Measurements from ENCODE around the gene TMEM185B. TPM values are rescaled to one million over a fixed set of nuclear protein-coding genes. Genes with fewer than 3 reads are reported as not detected.

The TMEM185B gene
- total RNA-seq, 4 donors from 2014 or later, result 11.6 to 33.3 (median 20.1) TPM

DNA sequence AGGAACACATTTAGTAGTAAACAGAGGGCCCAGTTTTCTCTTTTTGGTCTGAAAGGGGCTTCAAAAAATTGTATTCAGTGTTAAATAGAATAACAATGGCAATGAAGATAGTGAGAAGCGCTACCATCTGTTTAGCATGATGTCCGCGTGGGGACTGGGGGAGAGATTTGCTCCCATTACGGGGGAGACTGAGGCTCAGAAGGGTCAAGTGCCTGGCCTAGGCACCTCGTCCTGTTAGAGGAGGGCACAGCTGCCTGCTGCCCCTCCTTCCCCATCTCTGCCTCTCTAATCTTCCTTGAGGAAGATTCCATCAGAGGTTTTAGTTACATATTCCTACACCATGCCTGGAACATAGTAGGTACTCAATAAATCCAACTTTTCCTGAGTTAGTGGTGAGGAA is 10.1 kb upstream of the TMEM185B start:
- Histone ChIP-seq H3K36me3 (no peaks in the 10 kb centered on the region), H3K27ac (peak overlapping the region; percentile 17 to 83 (median 80)), H3K4me3 (no peak overlapping the region), H3K9me3 (no peaks in the 10 kb centered on the region), H3K4me1 (peaks cover 6 to 34% (median 7%) of the 10 kb centered on the region in 4 donors), H3K27me3 (no peaks in the 10 kb centered on the region)
- peak in 1 of 3 donors; percentile 37 for DNase-seq
- TF ChIP-seq POLR2A (IDR thresholded peaks at IDR 0.05), result no peak
- TF ChIP-seq, protein P1, sequence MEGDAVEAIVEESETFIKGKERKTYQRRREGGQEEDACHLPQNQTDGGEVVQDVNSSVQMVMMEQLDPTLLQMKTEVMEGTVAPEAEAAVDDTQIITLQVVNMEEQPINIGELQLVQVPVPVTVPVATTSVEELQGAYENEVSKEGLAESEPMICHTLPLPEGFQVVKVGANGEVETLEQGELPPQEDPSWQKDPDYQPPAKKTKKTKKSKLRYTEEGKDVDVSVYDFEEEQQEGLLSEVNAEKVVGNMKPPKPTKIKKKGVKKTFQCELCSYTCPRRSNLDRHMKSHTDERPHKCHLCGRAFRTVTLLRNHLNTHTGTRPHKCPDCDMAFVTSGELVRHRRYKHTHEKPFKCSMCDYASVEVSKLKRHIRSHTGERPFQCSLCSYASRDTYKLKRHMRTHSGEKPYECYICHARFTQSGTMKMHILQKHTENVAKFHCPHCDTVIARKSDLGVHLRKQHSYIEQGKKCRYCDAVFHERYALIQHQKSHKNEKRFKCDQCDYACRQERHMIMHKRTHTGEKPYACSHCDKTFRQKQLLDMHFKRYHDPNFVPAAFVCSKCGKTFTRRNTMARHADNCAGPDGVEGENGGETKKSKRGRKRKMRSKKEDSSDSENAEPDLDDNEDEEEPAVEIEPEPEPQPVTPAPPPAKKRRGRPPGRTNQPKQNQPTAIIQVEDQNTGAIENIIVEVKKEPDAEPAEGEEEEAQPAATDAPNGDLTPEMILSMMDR (IDR thresholded peaks at IDR 0.05), result no peak

DNA sequence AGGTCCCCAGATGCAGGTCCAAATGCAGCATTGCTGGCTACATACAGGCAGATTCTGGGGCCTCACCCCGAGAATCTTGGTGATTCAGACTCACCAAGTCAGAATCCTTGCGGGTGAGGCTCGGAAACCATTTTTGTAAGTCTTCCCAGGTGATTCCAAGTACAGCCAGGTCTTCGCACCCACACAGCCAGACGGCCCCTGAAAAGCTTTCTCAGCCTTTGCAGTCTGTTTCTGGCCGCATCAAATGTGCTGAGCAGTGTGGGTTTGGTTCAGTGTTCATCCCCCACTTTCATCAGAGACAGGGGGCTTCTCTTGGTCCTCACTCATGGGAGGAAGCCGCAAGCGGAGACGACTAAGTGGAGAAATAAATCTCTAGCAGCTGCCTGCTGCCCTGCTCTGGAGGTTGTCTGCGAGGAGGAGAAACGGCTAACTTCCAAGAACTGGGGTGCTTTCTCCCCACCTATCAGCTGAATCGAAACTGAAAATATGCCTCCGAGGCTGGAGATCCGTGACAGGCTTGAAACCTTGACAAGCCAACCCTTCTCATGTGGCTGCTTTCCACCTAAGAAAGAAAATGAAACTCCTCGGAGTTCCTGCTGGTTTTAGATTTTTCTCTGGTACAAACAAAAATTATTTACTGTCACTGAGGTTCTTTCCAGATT is 8.9 kb upstream of the TMEM185B start:
- Histone ChIP-seq H3K27me3 (no peaks in the 10 kb centered on the region), H3K4me3 (peak overlapping the region; percentile 42 to 61 (median 49)), H3K9me3 (no peaks in the 10 kb centered on the region), H3K27ac (peak overlapping the region; percentile 79 to 87 (median 82)), H3K4me1 (peaks cover 6 to 30% (median 6%) of the 10 kb centered on the region in 4 donors), H3K36me3 (no peaks in the 10 kb centered on the region)
- DNase-seq, result peak; percentile 62 to 82 (median 69)
- TF ChIP-seq POLR2A (IDR thresholded peaks at IDR 0.05), result peak; percentile 14 to 19
- TF ChIP-seq, protein P1 (IDR thresholded peaks at IDR 0.05), result no peak

DNA sequence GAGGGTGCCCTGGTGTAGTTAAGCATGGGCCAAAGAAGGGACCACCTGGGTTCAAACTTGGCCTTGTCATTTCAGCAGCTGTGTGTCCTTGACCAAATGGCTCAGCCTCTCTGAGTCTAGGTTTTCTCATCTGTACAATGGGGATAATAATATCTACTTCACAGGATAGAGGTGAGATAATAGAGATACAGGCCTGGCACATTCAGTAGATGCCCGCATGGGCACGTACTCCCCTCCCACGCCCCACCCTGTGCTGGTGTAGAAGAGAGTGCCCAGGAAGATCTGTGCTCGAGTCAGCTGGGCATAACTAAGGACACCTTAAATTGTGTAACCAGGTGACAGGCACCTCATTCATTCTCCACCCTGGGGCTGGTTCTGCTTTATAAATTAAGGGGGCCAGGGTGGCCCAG is 8.4 kb upstream of the TMEM185B start:
- Histone ChIP-seq H3K4me1 (peaks cover 6 to 30% (median 6%) of the 10 kb centered on the region in 4 donors), H3K27me3 (no peaks in the 10 kb centered on the region), H3K36me3 (no peaks in the 10 kb centered on the region), H3K9me3 (no peaks in the 10 kb centered on the region), H3K4me3 (peak overlapping the region; percentile 42 to 61 (median 49)), H3K27ac (peak overlapping the region; percentile 79 to 87 (median 82))
- DNase-seq, result peak in 1 of 3 donors; percentile 27
- TF ChIP-seq, protein P1 (IDR thresholded peaks at IDR 0.05), result no peak
- no peak for TF ChIP-seq POLR2A (IDR thresholded peaks at IDR 0.05)

DNA sequence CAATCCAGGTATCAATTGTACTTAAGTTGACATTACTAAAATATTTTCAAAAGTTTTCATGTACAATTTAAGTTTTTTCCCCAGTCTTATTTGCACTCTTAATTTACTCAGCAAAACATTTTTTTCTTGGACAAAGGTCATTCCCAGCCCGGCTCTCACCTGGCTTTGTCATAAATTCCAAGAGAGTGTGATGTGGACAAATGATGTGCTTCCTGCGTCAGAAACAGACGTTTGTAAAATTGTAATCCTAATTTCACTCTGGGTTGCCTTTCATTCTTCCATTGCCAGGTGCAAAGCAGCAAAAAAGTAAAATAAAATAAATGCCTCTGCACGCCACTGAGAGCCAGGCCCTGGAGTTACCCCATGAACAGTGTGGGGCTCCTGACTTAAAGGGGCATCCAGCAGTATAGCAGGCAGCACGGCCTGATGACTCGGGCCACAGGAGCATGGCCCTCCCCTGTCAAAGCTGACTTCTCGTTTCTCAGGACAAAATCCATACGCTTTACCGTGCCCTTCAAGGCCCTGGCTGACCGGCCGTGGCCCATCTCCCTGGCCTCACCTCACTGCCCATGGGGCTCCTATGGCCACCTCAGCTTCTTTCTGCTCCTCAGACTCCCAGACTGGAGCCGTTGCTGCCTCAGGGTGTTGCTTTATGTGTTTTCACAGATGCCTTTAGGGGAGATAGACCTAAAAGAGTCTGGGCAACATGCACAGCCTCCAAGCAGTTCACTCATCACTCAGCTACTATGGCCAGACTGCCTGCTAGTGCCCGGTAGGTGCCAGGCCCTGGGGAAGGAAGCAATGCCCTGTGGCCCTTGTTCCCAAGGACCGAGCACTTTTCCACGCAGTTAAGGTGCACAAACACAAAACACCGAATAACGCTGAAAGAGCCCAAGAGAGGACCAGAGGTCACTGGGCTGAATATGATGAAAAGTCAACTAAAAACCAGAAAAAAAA is 7.6 kb upstream of the TMEM185B start:
- no peaks in the 10 kb centered on the region for H3K36me3 ChIP-seq
- H3K4me1 ChIP-seq, result peaks cover 6 to 30% (median 6%) of the 10 kb centered on the region in 4 donors
- H3K27ac ChIP-seq, result peak overlapping the region; percentile 79 to 83 (median 82)
- H3K9me3 ChIP-seq, result no peaks in the 10 kb centered on the region
- TF ChIP-seq, protein P1 (IDR thresholded peaks at IDR 0.05), result no peak
- TF ChIP-seq POLR2A (IDR thresholded peaks at IDR 0.05), result no peak
- DNase-seq, result peak in 2 of 3 donors; percentile 50 to 73
- H3K27me3 ChIP-seq, result no peaks in the 10 kb centered on the region
- peak overlapping the region in 3 of 4 donors; percentile 14 to 50 (median 29) for H3K4me3 ChIP-seq

DNA sequence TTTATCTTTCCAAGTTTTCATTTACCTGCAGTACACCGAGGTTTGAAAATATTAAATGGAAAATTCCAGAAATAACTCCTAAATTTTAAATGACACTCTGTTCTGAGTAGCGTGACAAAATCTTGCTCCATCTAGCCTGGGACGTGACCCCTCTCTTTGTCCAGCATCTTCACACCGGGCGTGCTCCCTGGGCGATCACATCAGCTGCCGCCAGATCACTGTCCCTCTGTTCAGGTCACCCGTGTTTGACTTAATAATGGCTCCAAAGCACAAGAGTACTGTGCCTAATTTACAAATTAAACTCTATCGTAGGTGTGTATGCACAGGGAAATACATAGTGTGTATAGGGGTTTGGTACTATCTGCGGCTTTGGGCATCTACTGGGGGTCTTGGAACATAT is 6.1 kb upstream of the TMEM185B start:
- Histone ChIP-seq H3K27ac (no peak overlapping the region), H3K27me3 (no peaks in the 10 kb centered on the region), H3K4me3 (no peak overlapping the region), H3K9me3 (no peaks in the 10 kb centered on the region), H3K4me1 (peaks cover 6 to 32% (median 6%) of the 10 kb centered on the region in 4 donors), H3K36me3 (no peaks in the 10 kb centered on the region)
- DNase-seq, result no peak
- no peak for TF ChIP-seq POLR2A (IDR thresholded peaks at IDR 0.05)
- TF ChIP-seq, protein P1 (IDR thresholded peaks at IDR 0.05), result no peak
